Esophagus muscularis mucosa (tissue), 4 donors: ENCODE data around the gene CBL.

Source experiments
- CTCF ChIP-seq, 3 experiments: fragments of 200-600 bp in 2 of 3; fragments of 450-650 bp in 1 of 3; sonication (generic) in 2 of 3; IDR thresholded peaks; one replicate each; pipeline ENCODE4 v1.5.1; 2017 to 2019; ENCODE audit warnings: antibody characterized with exemption in 3 of 3, mild to moderate bottlenecking in 2 of 3, moderate library complexity in 1 of 3
- EP300 ChIP-seq: sonication (generic); formaldehyde crosslinking; IDR thresholded peaks from one replicate; pipeline ENCODE4 v1.6.1; 2017; ENCODE audit warnings: antibody characterized with exemption
- POLR2A ChIP-seq: fragments of 450-650 bp; IDR thresholded peaks from one replicate; pipeline ENCODE4 v1.6.1; 2017; ENCODE audit warnings: antibody characterized with exemption, moderate library complexity, mild to moderate bottlenecking, low read depth
- POLR2AphosphoS5 ChIP-seq, 2 donors: sonication (generic); formaldehyde crosslinking; IDR thresholded peaks; one replicate each; pipeline ENCODE4 v1.6.1; 2017; ENCODE audit warnings: antibody characterized with exemption in 2 of 2

GRCh38 chr11:119189393-119189792 is 16.7 kb upstream of the CBL start:
- TF ChIP-seq POLR2A (no peak), CTCF (IDR thresholded peaks at IDR 0.05) (no peak), POLR2AphosphoS5 (IDR thresholded peaks at IDR 0.05) (no peak), EP300 (no peak)
